IMR-90 (cell line): ENCODE measurements around the gene GNG2. TPM values are rescaled to one million over a fixed set of nuclear protein-coding genes. Genes with fewer than 3 reads are reported as not detected.

Source experiments
- ATAC-seq: fragments of 200-7000 bp; cut with Tn5 transposase; 2 replicates; pipeline ENCODE4 v1.9.1; 2020; ENCODE audit warnings: low read depth, mild to moderate bottlenecking, moderate library complexity
- BruUV-seq: library from RNA; stranded (reverse); fragments of 400-500 nt; replicated peaks from 2 replicates; lab custom pipeline; 2021; lab: Mats Ljungman, UMichigan
- CTCF ChIA-PET: fragments of 300-600 bp; formaldehyde crosslinking; extraction: SDS; loops from one replicate; lab custom pipeline; 2021; ENCODE audit warnings: antibody characterized with exemption; lab: Yijun Ruan, JAX
- POLR2A ChIA-PET: fragments of 300-600 bp; sonication (Branson Sonifier 250); formaldehyde crosslinking; loops from one replicate; lab custom pipeline; 2022; ENCODE audit warnings: antibody characterized with exemption; ENCODE audit not compliant: unreplicated experiment; lab: Charles Lee
- DNase-seq: peaks from one replicate; pipeline ENCODE4 v3.0.0; 2013
- H2AFZ ChIP-seq: replicated peaks from 2 replicates; pipeline ENCODE3; 2013; ENCODE audit warnings: low read length, mild to moderate bottlenecking; ENCODE audit not compliant: poor library complexity
- H2AK5ac ChIP-seq: 2 replicates; pipeline ENCODE4 v1.6.1; 2013; ENCODE audit warnings: low read depth, low read length, inconsistent platforms
- H2AK9ac ChIP-seq: replicated peaks from 2 replicates; pipeline ENCODE3; 2013; ENCODE audit warnings: mild to moderate bottlenecking, low read depth, low read length, moderate library complexity; ENCODE audit not compliant: poor library complexity
- H2BK120ac ChIP-seq: 2 replicates; pipeline ENCODE4 v1.6.1; 2013; ENCODE audit warnings: low read depth, low read length, inconsistent platforms
- H2BK15ac ChIP-seq: 3 replicates; pipeline ENCODE4 v1.6.1; 2013; ENCODE audit warnings: low read depth, low read length, inconsistent platforms
- H2BK20ac ChIP-seq: 2 replicates; pipeline ENCODE4 v1.6.1; 2013; ENCODE audit warnings: low read depth, mild to moderate bottlenecking, inconsistent platforms, low read length, moderate library complexity
- H2BK5ac ChIP-seq: 2 replicates; pipeline ENCODE4 v1.6.1; 2013; ENCODE audit warnings: mild to moderate bottlenecking, low read depth, low read length, inconsistent platforms; ENCODE audit not compliant: poor library complexity, severe bottlenecking
- H3K14ac ChIP-seq: replicated peaks from 2 replicates; pipeline ENCODE4 v1.6.1; 2013; ENCODE audit warnings: low read depth, low read length, inconsistent platforms
- H3K18ac ChIP-seq: 2 replicates; pipeline ENCODE4 v1.6.1; 2013; ENCODE audit warnings: low read depth, low read length, control low read depth
- H3K23ac ChIP-seq: 2 replicates; pipeline ENCODE4 v1.6.1; 2013; ENCODE audit warnings: low read depth, low read length, inconsistent platforms
- H3K27ac ChIP-seq: 2 replicates; pipeline ENCODE4 v1.5.1; 2013; ENCODE audit warnings: mild to moderate bottlenecking, control low read depth, low read length; ENCODE audit not compliant: insufficient read depth
- H3K27me3 ChIP-seq: 2 replicates; pipeline ENCODE4 v1.6.1; 2013; ENCODE audit warnings: low read length; ENCODE audit not compliant: control insufficient read depth, insufficient read depth
- H3K36me3 ChIP-seq: 2 replicates; pipeline ENCODE4 v1.6.1; 2013; ENCODE audit warnings: low read length, mixed read lengths; ENCODE audit not compliant: control insufficient read depth, insufficient read depth
- H3K4ac ChIP-seq: 2 replicates; pipeline ENCODE4 v1.6.1; 2013; ENCODE audit warnings: low read depth, low read length, inconsistent platforms
- H3K4me1 ChIP-seq: 2 replicates; pipeline ENCODE4 v1.6.1; 2013; ENCODE audit warnings: low read length, mixed read lengths; ENCODE audit not compliant: control insufficient read depth, insufficient read depth
- H3K4me2 ChIP-seq: 2 replicates; pipeline ENCODE4 v1.6.1; 2013; ENCODE audit warnings: low read depth, mild to moderate bottlenecking, control low read depth, low read length, moderate library complexity
- H3K4me3 ChIP-seq: 2 replicates; pipeline ENCODE4 v1.5.1; 2013; ENCODE audit warnings: low read depth, mild to moderate bottlenecking, control low read depth, low read length, moderate library complexity; ENCODE audit not compliant: insufficient read depth
- H3K56ac ChIP-seq: 2 replicates; pipeline ENCODE4 v1.6.1; 2013; ENCODE audit warnings: low read length, inconsistent platforms; ENCODE audit not compliant: insufficient read depth; ENCODE audit errors: extremely low read depth
- H3K79me1 ChIP-seq, 2 experiments: 2 replicates each; pipeline ENCODE4 v1.6.1; 2013; ENCODE audit warnings: low read length in 2 of 2, inconsistent platforms in 1 of 2, low read depth in 1 of 2
- H3K9ac ChIP-seq: 2 replicates; pipeline ENCODE4 v1.6.1; 2013; ENCODE audit warnings: low read depth, low read length, control low read depth
- H3K9me1 ChIP-seq: 2 replicates; pipeline ENCODE4 v1.6.1; 2013; ENCODE audit warnings: low read length, inconsistent platforms; ENCODE audit not compliant: insufficient read depth
- H3K9me3 ChIP-seq: 2 replicates; pipeline ENCODE4 v1.6.1; 2013; ENCODE audit warnings: low read length; ENCODE audit not compliant: control insufficient read depth, insufficient read depth
- H4K20me1 ChIP-seq: 2 replicates; pipeline ENCODE4 v1.6.1; 2013; ENCODE audit warnings: low read length, inconsistent platforms; ENCODE audit not compliant: insufficient read depth
- H4K5ac ChIP-seq: 2 replicates; pipeline ENCODE4 v1.6.1; 2013; ENCODE audit warnings: mild to moderate bottlenecking, low read depth, low read length, control low read depth
- H4K8ac ChIP-seq, 2 experiments: 2 replicates each; pipeline ENCODE4 v1.6.1; 2013; ENCODE audit warnings: low read depth in 2 of 2, low read length in 2 of 2, control low read depth in 1 of 2, inconsistent platforms in 1 of 2
- H4K91ac ChIP-seq: 2 replicates; pipeline ENCODE4 v1.6.1; 2013; ENCODE audit warnings: low read depth, low read length, inconsistent platforms; ENCODE audit not compliant: insufficient read depth
- CEBPB ChIP-seq: IDR thresholded peaks from 2 replicates; pipeline ENCODE4 v1.6.1; 2012; ENCODE audit warnings: low read depth, low read length, improper control_type of control experiment
- MAZ ChIP-seq: IDR thresholded peaks from 2 replicates; pipeline ENCODE4 v1.6.1; 2012; ENCODE audit warnings: low read depth, mild to moderate bottlenecking, low read length, improper control_type of control experiment, moderate library complexity, borderline replicate concordance
- MXI1 ChIP-seq: IDR thresholded peaks from 2 replicates; pipeline ENCODE4 v1.6.1; 2012; ENCODE audit warnings: low read depth, mild to moderate bottlenecking, low read length, moderate library complexity, borderline replicate concordance
- NFE2L2 ChIP-seq: fragments of 150-350 bp; IDR thresholded peaks from 2 replicates; pipeline ENCODE4 v1.6.1; 2016; ENCODE audit warnings: low read depth, mild to moderate bottlenecking, low read length
- RAD21 ChIP-seq: IDR thresholded peaks from 2 replicates; pipeline ENCODE4 v1.6.1; 2012; ENCODE audit warnings: low read length, improper control_type of control experiment
- RCOR1 ChIP-seq: IDR thresholded peaks from 2 replicates; pipeline ENCODE4 v1.6.1; 2012; ENCODE audit warnings: mild to moderate bottlenecking, low read length, improper control_type of control experiment; ENCODE audit not compliant: insufficient replicate concordance
- SMC3 ChIP-seq: fragments of 150-350 bp; IDR thresholded peaks from 2 replicates; pipeline ENCODE4 v1.6.1; 2016; ENCODE audit warnings: low read depth, mild to moderate bottlenecking, antibody characterized with exemption, low read length, moderate library complexity
- USF2 ChIP-seq: fragments of 150-350 bp; IDR thresholded peaks from 2 replicates; pipeline ENCODE4 v1.6.1; 2017; ENCODE audit warnings: mild to moderate bottlenecking, antibody characterized with exemption, low read length, low read depth
- WGBS, 2 experiments: methylation state at CpG; one replicate each; pipeline versions ENCODE4 v1.1.5 to v1.1.7; 2013; ENCODE audit warnings: missing lambda C conversion rate in 2 of 2; ENCODE audit not compliant: insufficient read length in 1 of 2; ENCODE audit errors: extremely low coverage in 2 of 2; 5-methylcytosine and 5-hydroxymethylcytosine counted together
- dilution Hi-C: fragments of 300-500 bp; cut with HindIII; formaldehyde crosslinking; loops from one replicate; pipeline ENCODE4 v1.14.3; 2018; ENCODE audit warnings: low sequenced_read_pairs; ENCODE audit not compliant: unreplicated experiment
- in situ Hi-C: fragments of 300-500 bp; cut with MboI; formaldehyde crosslinking; loops from 3 replicates; pipeline ENCODE4 v1.14.3; 2019; ENCODE audit warnings: low sequenced_read_pairs, inconsistent platforms, mixed read lengths
- intact Hi-C: fragments of 100-400 bp; cut with micrococcal nuclease; formaldehyde crosslinking; loops from 2 replicates; pipeline ENCODE4 v1.10.0; 2022
- polyA plus RNA-seq, 3 experiments: library from polyadenylated mRNA; depleted of rRNA; stranded (reverse); fragments of >200 nt; gene quantifications; 2 replicates each; pipeline ENCODE4 v1.2.3, GENCODE V29; 2012; ENCODE audit warnings: low replicate concordance in 1 of 3
- total RNA-seq: library from RNA; depleted of rRNA; stranded (reverse); fragments of >200 nt; gene quantifications from 2 replicates; pipeline ENCODE4 v1.2.3, GENCODE V29; 2012
- TF ChIP-seq, protein P1 (sequence below): fragments of 150-350 bp; IDR thresholded peaks from 2 replicates; pipeline ENCODE4 v1.6.1; 2016; ENCODE audit warnings: low read depth, mild to moderate bottlenecking, low read length, moderate library complexity, borderline replicate concordance
- TF ChIP-seq, protein P2 (sequence below): conservative IDR thresholded peaks from 2 replicates; pipeline ENCODE4 v1.5.1; 2012; ENCODE audit warnings: mild to moderate bottlenecking, low read depth, low read length, improper control_type of control experiment

Gene GNG2
- total and polyA plus RNA-seq, 2 of the 4 experiments (the other 2 are of a cell fraction), result 13.1 to 14.6 TPM

DNA sequence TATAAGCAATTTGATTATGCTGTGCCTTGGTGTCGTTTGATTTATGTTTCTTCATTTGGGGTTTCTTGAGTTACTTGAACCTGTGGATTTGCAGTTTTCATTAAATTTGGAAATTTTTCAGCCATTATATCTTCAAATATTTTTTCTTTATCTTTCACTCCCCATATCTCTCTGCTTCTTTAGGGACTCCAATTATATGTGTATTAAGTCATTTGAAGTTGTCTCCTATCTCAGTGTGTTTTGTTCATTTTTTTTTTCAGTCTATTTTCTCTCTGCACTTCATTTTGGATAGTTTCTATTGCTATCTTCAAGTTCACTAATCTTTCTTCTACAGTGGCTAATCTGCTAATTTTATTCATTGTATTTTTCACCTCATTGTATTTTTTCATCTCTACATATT lies 99.5 kb downstream of the GNG2 start:
- no peaks in the 10 kb centered on the region for H4K20me1 ChIP-seq
- peaks cover 4% of the 10 kb centered on the region for H3K9me1 ChIP-seq
- H3K27me3 ChIP-seq, result no peaks in the 10 kb centered on the region
- no peak overlapping the region for H3K27ac ChIP-seq
- no peak overlapping the region for H4K8ac ChIP-seq
- no peak overlapping the region for H3K23ac ChIP-seq
- H2AK9ac ChIP-seq, result no peak overlapping the region
- DNase-seq, result no peak
- ChIA-PET POLR2A (no interaction called here), CTCF (interaction anchor here (0.6 kb wide), 1 partner anchor 120 kb away, joined by 3 read pairs; no protein-coding TSS in a partner anchor)
- in situ Hi-C loops, result no loop called here
- ATAC-seq, result no peak
- H3K4ac ChIP-seq, result no peak overlapping the region
- H4K91ac ChIP-seq, result no peak overlapping the region
- H3K4me1 ChIP-seq, result peaks cover 5% of the 10 kb centered on the region; the same call in 1 of the 2 replicates
- no peak overlapping the region for H3K4me3 ChIP-seq
- no peak overlapping the region for H2AFZ ChIP-seq
- no peak overlapping the region for H3K18ac ChIP-seq
- no TSS peak for BruUV-seq
- H4K5ac ChIP-seq, result no peak overlapping the region
- WGBS, 2 experiments, result no CpG with 5 or more reads among the region's 1 CpG
- H2AK5ac ChIP-seq, result no peak overlapping the region
- peaks cover 8% of the 10 kb centered on the region for H3K9me3 ChIP-seq
- H2BK15ac ChIP-seq, result no peak overlapping the region
- H3K9ac ChIP-seq, result no peak overlapping the region
- TF ChIP-seq MXI1 (no peak), USF2 (no peak), RCOR1 (no peak), SMC3 (no peak), NFE2L2 (no peak), MAZ (no peak), RAD21 (no peak), CEBPB (no peak)
- TF ChIP-seq, protein P1, sequence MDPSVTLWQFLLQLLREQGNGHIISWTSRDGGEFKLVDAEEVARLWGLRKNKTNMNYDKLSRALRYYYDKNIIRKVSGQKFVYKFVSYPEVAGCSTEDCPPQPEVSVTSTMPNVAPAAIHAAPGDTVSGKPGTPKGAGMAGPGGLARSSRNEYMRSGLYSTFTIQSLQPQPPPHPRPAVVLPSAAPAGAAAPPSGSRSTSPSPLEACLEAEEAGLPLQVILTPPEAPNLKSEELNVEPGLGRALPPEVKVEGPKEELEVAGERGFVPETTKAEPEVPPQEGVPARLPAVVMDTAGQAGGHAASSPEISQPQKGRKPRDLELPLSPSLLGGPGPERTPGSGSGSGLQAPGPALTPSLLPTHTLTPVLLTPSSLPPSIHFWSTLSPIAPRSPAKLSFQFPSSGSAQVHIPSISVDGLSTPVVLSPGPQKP, result no peak
- TF ChIP-seq, protein P2, sequence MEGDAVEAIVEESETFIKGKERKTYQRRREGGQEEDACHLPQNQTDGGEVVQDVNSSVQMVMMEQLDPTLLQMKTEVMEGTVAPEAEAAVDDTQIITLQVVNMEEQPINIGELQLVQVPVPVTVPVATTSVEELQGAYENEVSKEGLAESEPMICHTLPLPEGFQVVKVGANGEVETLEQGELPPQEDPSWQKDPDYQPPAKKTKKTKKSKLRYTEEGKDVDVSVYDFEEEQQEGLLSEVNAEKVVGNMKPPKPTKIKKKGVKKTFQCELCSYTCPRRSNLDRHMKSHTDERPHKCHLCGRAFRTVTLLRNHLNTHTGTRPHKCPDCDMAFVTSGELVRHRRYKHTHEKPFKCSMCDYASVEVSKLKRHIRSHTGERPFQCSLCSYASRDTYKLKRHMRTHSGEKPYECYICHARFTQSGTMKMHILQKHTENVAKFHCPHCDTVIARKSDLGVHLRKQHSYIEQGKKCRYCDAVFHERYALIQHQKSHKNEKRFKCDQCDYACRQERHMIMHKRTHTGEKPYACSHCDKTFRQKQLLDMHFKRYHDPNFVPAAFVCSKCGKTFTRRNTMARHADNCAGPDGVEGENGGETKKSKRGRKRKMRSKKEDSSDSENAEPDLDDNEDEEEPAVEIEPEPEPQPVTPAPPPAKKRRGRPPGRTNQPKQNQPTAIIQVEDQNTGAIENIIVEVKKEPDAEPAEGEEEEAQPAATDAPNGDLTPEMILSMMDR, result no peak
- no peak overlapping the region for H2BK5ac ChIP-seq
- dilution Hi-C loops, result no loop called here
- no peak overlapping the region for H2BK120ac ChIP-seq
- H3K79me1 ChIP-seq, result 0 out of 4 replicates have a peak, but pooled peaks cover 0 to 5% of the 10 kb centered on the region in 2 experiments
- no peak overlapping the region for H2BK20ac ChIP-seq
- H3K36me3 ChIP-seq, result peaks cover 3% of the 10 kb centered on the region; the same call in 1 of the 2 replicates
- no peak overlapping the region for H3K4me2 ChIP-seq
- intact Hi-C loops, result no loop called here
- H3K56ac ChIP-seq, result no peak overlapping the region
- no peak overlapping the region for H3K14ac ChIP-seq
